Measurements from ENCODE around the gene TBL3.

- TF ChIP-seq CTCF (IDR thresholded peaks at IDR 0.05) (no peak), EZH2 (IDR thresholded peaks at IDR 0.05) (no peak)
Observed at GRCh38 chr16:2009164-2009711, 37.4 kb downstream of the TBL3 start.
